HG03575 (cell line): Measurements from ENCODE around the gene TIAM2.
"Not testable (repeated sequence)": the region's sequence is repeated elsewhere in the genome, so short reads cannot be mapped to it uniquely, and the experiment has no call there.

Experiments used
- ATAC-seq: cut with Tn5 transposase; IDR thresholded peaks from one replicate; pipeline ENCODE4 v1.9.1; 2021; ENCODE audit not compliant: unreplicated experiment, insufficient number of reproducible peaks, low FRiP score; ENCODE audit errors: extremely low read depth

Gene TIAM2

GRCh38 chr6:155080881-155081845 is 86.0 kb downstream of the TIAM2 start:
- no peak for ATAC-seq

- ATAC-seq = no peak
Measured at GRCh38 chr6:155084431-155085123, 89.5 kb downstream of the TIAM2 start.

- ATAC-seq = no peak
Measured at GRCh38 chr6:155085582-155086257, 90.6 kb downstream of the TIAM2 start.

- ATAC-seq = no peak
Measured at GRCh38 chr6:155088856-155089255, 93.7 kb downstream of the TIAM2 start.

GRCh38 chr6:155089746-155090145 is 94.6 kb downstream of the TIAM2 start:
- ATAC-seq = no peak

GRCh38 chr6:155090166-155090565 is 95.1 kb downstream of the TIAM2 start:
- no peak for ATAC-seq

- no peak for ATAC-seq
Measured at GRCh38 chr6:155091756-155092155, 96.6 kb downstream of the TIAM2 start.

- no peak for ATAC-seq
Measured at GRCh38 chr6:155093430-155093829, 98.3 kb downstream of the TIAM2 start.

- ATAC-seq = no peak
Measured at GRCh38 chr6:155100087-155100486, 105.0 kb downstream of the TIAM2 start.

GRCh38 chr6:155100591-155100990 is 105.5 kb downstream of the TIAM2 start:
- no peak for ATAC-seq

- not testable (repeated sequence) for ATAC-seq
Measured at GRCh38 chr6:155103083-155103645, 108.0 kb downstream of the TIAM2 start.

- ATAC-seq = no peak
Measured at GRCh38 chr6:155103816-155104366, 108.8 kb downstream of the TIAM2 start.

GRCh38 chr6:155106456-155107115 is 111.5 kb downstream of the TIAM2 start:
- ATAC-seq = no peak

- ATAC-seq = no peak
Measured at GRCh38 chr6:155107432-155108069, 112.4 kb downstream of the TIAM2 start.

- no peak for ATAC-seq
Measured at GRCh38 chr6:155108070-155108820, 113.1 kb downstream of the TIAM2 start.

GRCh38 chr6:155110721-155111120 is 115.6 kb downstream of the TIAM2 start:
- no peak for ATAC-seq

GRCh38 chr6:155112757-155113156 is 117.6 kb downstream of the TIAM2 start:
- ATAC-seq = no peak
